GM19043 (cell line): Measurements from ENCODE around the gene TENM4.

Source experiments
- ATAC-seq: cut with Tn5 transposase; IDR thresholded peaks from one replicate; pipeline ENCODE4 v1.9.1; 2021; ENCODE audit warnings: low read depth; ENCODE audit not compliant: unreplicated experiment

Gene TENM4

GRCh38 chr11:78929207-78929905 lies 511.5 kb downstream of the TENM4 start:
- ATAC-seq, result no peak

- no peak for ATAC-seq
These were observed 513.3 kb downstream of the TENM4 start for GRCh38 chr11:78927511-78927910.

DNA sequence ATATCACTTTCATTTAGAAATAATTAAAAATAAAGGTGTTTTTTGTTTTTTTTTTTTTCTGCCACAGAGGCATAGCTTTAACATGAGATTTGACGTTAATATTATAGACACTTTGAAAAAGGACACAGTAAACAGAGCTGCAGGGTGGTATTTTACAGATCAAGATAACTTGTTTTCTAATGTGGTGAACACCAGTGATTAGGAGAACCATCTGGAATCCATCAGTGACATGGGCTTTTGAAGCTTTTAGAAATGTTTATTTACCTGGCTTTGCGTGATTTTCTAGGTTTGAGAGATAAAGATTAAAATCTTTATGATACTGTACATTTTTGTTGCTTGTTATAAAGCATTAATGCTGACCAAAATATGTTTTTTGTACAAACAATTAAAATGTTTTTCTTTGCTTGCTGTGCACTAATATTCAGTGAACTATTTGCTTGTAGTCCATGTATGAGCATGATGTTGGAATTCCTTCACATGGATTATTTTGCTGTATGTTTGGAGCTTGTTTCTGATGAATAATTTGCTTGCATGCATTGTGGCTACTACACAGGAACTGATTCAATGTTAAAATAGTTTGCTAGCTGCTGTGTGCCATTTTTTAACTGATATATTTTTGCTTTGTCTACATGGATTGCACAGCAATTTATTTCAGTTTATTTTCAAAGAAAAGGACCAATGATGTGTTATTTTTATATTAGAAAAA lies 514.0 kb downstream of the TENM4 start:
- ATAC-seq, result no peak

DNA sequence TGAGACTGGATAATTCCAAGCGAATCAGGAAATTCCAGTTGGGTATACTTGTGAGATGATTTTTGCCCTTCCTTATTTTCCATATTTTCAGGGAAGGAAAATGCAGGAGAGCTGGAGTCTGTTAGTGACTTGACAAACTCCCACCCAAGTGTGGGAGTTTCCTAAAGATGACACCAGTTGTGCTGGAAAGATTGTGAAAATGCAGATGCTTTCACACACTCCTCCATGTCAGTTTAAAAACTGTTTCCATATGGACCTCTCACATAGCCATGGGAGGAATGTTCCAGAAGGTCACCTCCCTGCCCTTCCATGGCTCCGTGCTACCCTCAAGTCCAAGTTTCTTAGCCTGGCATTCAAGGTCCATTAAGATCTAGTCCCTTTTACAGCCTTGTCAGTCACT lies 515.4 kb downstream of the TENM4 start:
- ATAC-seq, result no peak

DNA sequence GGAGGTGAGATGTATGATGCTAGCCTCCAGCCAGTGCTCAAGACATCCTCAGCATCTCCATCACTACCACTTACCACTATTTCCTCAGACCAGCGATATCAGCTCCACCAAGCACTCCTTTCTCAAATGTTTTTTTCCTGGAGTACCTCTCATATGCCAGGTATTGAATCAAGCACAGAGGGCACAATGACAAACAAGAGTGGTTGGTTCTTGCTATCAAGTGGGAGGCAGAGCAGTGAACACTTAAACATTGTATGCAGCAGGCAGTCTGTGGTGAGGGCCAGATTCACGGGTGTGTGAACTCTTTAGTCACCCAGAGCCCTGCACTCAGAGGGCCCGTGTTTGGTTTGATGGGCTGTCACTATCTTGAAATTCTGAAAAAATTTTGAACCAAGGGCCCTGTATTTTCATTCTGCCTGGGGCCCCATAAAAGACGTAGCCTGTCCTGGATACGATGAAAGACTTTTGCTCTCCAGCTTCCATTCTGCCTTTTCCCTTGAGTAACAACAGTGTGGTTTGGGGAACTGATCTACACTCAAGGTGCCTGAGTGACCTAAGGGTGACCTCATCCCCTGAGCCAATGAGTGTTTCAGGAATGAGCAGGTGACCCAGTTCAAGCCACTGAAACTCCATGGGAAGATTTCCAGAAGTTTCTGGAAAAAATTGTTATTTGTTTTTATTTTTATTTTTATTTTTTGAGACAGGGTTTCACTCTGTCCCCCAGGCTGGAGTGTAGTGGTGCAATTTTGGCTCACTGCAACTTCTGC lies 517.8 kb downstream of the TENM4 start:
- ATAC-seq, result no peak

DNA sequence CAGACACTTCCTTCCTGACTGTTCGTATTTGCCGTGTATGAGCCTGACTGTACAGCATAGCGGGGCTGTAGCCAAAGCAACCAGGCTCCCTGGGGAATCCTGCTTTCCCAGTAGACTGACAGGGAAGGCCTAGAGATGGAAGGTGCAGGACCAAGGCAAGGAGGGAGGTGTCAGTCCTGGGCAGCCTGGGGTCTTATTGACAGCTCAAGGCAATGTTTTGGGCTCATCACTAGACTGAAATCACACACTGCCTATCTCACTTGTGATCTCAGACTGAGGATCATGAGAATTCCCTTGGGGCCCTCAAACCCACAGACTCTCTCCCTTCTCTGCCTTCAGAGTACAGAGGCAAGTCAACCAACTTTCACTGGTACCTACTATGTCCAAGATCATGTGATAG lies 519.3 kb downstream of the TENM4 start:
- ATAC-seq, result no peak

GRCh38 chr11:78920329-78920728 lies 520.5 kb downstream of the TENM4 start:
- no peak for ATAC-seq

- no peak for ATAC-seq
These were observed 524.1 kb downstream of the TENM4 start for GRCh38 chr11:78916759-78917158.

GRCh38 chr11:78914503-78914902 lies 526.3 kb downstream of the TENM4 start:
- no peak for ATAC-seq

- ATAC-seq, result no peak
These were observed 528.1 kb downstream of the TENM4 start for GRCh38 chr11:78912778-78913177.

- no peak for ATAC-seq
These were observed 530.5 kb downstream of the TENM4 start for GRCh38 chr11:78910322-78910721.

DNA sequence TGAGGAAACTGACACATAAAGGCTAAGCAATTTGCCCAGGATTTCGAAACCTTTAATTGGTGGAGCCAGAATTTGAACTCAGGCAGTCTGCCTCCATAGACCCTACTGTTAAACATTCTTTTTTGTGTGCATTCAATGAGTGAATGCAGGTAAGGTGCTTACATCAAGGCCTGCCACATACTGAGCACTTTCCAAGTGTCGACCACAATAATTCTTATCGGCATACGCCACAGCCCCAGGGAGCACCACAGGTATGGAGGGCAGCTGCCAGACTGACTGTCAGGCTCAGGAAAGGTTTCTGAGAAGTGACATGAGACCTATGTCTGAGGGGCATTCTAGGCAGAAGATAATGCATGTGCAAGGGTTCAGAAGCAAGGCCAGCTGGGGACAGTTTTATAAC lies 531.4 kb downstream of the TENM4 start:
- ATAC-seq, result no peak

DNA sequence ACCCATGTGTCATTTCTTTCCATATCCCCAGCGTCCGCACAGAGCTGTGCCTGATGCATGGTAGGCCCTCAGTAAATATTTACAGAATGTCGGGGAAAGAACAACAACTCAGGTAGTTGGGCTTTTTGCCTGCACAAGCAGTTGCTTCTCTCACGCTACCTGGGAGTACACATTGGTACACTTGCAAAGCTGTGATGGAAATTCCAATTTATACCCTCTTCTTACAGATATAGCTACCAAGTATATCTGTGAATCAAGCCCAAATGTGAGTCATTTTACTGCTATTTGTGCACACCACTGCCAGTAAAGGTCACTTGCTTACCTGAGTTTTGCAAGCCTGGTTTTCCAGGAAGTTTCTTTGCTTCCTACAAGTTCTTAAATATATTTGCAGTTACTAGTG lies 533.2 kb downstream of the TENM4 start:
- no peak for ATAC-seq

- no peak for ATAC-seq
These were observed 534.3 kb downstream of the TENM4 start for GRCh38 chr11:78906566-78906965.

GRCh38 chr11:78905756-78906155 lies 535.1 kb downstream of the TENM4 start:
- ATAC-seq, result no peak

DNA sequence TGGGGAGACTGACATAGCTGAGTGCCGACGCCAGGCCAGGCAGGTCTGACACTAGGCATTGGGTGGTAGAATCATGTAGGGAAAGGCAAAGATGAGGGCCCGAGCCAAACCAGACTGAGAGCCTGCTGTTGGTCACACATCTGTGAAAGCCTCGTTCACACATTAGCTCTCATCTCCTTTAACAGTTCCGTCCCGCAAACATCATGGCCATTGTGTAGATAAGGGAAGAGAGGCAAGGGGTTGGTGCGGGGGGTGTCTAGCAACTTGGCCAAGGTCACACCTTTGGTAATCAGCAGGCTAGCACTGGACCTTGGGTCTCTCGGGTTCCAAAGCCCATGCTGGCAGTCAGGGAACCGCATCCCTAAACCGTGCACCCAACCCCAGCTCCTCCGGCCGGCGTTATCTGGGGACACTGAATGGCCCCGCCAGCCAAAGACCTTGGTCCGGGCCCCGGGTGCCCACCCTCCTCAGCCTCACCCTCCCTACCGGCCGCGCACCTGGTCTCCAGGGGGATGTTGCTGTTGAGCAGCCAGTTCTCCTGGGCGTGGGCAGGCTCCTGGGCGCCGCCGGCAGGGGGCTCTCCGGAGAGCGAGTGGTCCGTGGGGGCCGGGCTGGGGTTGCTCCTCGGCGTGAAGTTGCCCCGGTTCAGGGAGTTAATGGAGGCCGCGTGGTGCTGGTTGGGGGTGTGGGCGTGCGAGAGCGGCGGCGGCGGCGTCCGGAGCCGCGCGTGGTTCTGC lies 537.9 kb downstream of the TENM4 start:
- no peak for ATAC-seq

DNA sequence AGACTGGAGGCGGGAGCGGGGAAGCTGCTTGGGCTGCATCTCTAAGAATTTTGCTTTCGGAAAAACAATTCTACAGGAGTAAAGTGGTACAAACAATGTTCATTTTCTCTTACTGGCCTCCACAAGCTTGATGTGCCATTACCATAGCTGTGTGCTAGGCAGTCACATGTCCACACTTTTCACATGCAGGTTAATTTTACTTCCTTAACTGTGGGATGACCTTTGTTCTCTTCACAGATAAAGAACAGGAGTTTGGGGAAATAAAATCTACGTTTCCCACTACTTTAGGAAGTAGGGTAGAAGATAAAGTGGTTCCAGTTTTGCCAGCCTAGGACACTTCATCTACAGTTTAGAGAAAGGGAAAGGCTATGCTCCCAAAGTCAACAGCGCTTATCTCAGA lies 539.0 kb downstream of the TENM4 start:
- no peak for ATAC-seq

DNA sequence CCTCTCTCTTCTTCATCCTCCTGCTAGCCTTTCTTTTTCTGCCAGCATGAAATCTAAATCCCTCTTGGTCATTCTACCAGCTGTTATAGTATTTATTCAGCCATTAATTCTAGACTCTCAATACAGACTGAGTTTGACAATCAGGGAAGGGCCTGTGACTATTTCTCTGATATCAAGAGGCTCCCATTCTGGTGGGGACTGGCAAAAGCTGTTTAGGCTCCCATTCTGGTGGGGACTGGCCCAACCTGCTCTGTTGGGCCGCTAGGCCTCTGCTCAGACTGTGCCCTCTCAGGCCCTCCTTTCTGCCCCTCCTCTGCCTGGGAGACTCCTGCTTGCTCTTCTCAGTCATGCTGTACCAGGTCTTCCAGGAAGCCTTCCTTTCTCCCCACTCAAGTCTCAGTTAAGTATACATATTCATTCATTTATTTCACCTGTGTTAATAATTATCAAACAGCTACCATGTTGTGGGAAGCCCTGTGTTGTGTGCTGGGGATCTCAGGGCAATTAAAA lies 542.5 kb downstream of the TENM4 start:
- ATAC-seq, result no peak

DNA sequence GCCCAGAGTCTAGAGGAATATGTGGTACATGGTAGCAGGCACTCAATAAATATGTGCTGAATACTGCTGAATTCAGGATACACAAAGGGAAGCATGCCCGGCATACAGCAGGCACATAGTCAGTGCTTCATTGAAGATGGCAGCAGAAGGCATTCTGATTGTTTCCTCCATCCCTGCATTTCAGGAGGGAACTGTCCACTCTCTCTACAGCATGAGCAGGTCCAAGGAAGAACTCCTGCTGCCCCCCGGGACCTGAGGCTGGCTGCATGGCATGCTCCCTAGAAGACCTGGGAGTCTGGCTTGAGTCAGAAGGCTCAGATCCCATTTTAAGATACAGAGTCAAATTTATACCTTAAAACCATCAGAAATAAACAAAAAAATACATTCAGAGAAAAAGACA lies 546.8 kb downstream of the TENM4 start:
- ATAC-seq, result no peak

DNA sequence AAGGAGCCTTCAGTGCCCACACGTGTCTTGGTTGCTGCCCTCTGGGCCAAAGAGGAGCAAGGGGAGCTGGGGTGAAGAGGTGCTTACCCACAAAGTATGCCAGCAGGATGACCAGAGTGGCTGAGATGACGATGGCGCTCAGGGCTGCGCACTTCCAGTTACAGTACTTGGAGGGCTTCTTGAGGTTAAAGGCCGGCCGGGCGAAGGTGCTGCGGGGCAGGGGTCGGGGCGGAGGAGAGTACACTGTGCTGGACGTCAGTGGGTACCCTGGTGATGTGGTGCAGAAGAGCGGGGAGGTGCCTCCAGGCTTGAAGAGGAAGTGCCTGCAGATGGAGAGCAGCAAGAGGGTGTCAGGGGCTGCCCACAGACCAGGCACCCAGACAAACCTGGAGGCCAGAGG lies 551.1 kb downstream of the TENM4 start:
- ATAC-seq, result no peak

DNA sequence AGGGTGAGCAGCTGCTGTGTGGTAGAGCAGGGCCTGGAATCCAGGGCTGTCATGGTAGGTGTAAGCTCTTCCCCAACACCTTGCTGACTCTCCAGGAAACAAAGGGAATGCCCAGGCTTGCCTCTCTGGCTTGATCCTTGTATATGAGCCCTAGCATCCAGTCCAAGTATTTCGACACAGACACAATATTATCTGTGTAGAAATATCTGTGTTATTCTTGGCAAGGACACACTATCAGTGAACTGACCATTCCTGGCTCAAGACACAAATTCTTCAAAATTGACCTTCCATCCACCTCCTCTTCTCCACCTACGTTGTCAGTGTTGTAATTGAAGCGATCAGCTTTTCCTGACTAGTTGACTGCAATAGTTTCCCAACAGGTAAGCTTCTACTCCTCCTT lies 554.2 kb downstream of the TENM4 start:
- ATAC-seq, result no peak
